ENCODE results near the gene CNTN4.

- TF ChIP-seq POLR2A (IDR thresholded peaks at IDR 0.05): no peak
- no peak for TF ChIP-seq CTCF (IDR thresholded peaks at IDR 0.05)
Measured at GRCh38 chr3:2826036-2826435, 727.4 kb downstream of the CNTN4 start.
